IMR-90 (cell line): ENCODE results near the gene CD79A. TPM values are rescaled to one million over a fixed set of nuclear protein-coding genes. Genes with fewer than 3 reads are reported as not detected.

Experiments
- ATAC-seq: fragments of 200-7000 bp; cut with Tn5 transposase; 2 replicates; pipeline ENCODE4 v1.9.1; 2020; ENCODE audit warnings: low read depth, mild to moderate bottlenecking, moderate library complexity
- BruUV-seq: library from RNA; stranded (reverse); fragments of 400-500 nt; replicated peaks from 2 replicates; lab custom pipeline; 2021; lab: Mats Ljungman, UMichigan
- CTCF ChIA-PET: fragments of 300-600 bp; formaldehyde crosslinking; extraction: SDS; loops from one replicate; lab custom pipeline; 2021; ENCODE audit warnings: antibody characterized with exemption; lab: Yijun Ruan, JAX
- POLR2A ChIA-PET: fragments of 300-600 bp; sonication (Branson Sonifier 250); formaldehyde crosslinking; loops from one replicate; lab custom pipeline; 2022; ENCODE audit warnings: antibody characterized with exemption; ENCODE audit not compliant: unreplicated experiment; lab: Charles Lee
- DNase-seq: peaks from one replicate; pipeline ENCODE4 v3.0.0; 2013
- H2AFZ ChIP-seq: replicated peaks from 2 replicates; pipeline ENCODE3; 2013; ENCODE audit warnings: low read length, mild to moderate bottlenecking; ENCODE audit not compliant: poor library complexity
- H2AK5ac ChIP-seq: 2 replicates; pipeline ENCODE4 v1.6.1; 2013; ENCODE audit warnings: low read depth, low read length, inconsistent platforms
- H2AK9ac ChIP-seq: replicated peaks from 2 replicates; pipeline ENCODE3; 2013; ENCODE audit warnings: mild to moderate bottlenecking, low read depth, low read length, moderate library complexity; ENCODE audit not compliant: poor library complexity
- H2BK120ac ChIP-seq: 2 replicates; pipeline ENCODE4 v1.6.1; 2013; ENCODE audit warnings: low read depth, low read length, inconsistent platforms
- H2BK15ac ChIP-seq: 3 replicates; pipeline ENCODE4 v1.6.1; 2013; ENCODE audit warnings: low read depth, low read length, inconsistent platforms
- H2BK20ac ChIP-seq: 2 replicates; pipeline ENCODE4 v1.6.1; 2013; ENCODE audit warnings: low read depth, mild to moderate bottlenecking, inconsistent platforms, low read length, moderate library complexity
- H2BK5ac ChIP-seq: 2 replicates; pipeline ENCODE4 v1.6.1; 2013; ENCODE audit warnings: mild to moderate bottlenecking, low read depth, low read length, inconsistent platforms; ENCODE audit not compliant: poor library complexity, severe bottlenecking
- H3K14ac ChIP-seq: replicated peaks from 2 replicates; pipeline ENCODE4 v1.6.1; 2013; ENCODE audit warnings: low read depth, low read length, inconsistent platforms
- H3K18ac ChIP-seq: 2 replicates; pipeline ENCODE4 v1.6.1; 2013; ENCODE audit warnings: low read depth, low read length, control low read depth
- H3K23ac ChIP-seq: 2 replicates; pipeline ENCODE4 v1.6.1; 2013; ENCODE audit warnings: low read depth, low read length, inconsistent platforms
- H3K27ac ChIP-seq: 2 replicates; pipeline ENCODE4 v1.5.1; 2013; ENCODE audit warnings: mild to moderate bottlenecking, control low read depth, low read length; ENCODE audit not compliant: insufficient read depth
- H3K27me3 ChIP-seq: 2 replicates; pipeline ENCODE4 v1.6.1; 2013; ENCODE audit warnings: low read length; ENCODE audit not compliant: control insufficient read depth, insufficient read depth
- H3K36me3 ChIP-seq: 2 replicates; pipeline ENCODE4 v1.6.1; 2013; ENCODE audit warnings: low read length, mixed read lengths; ENCODE audit not compliant: control insufficient read depth, insufficient read depth
- H3K4ac ChIP-seq: 2 replicates; pipeline ENCODE4 v1.6.1; 2013; ENCODE audit warnings: low read depth, low read length, inconsistent platforms
- H3K4me1 ChIP-seq: 2 replicates; pipeline ENCODE4 v1.6.1; 2013; ENCODE audit warnings: low read length, mixed read lengths; ENCODE audit not compliant: control insufficient read depth, insufficient read depth
- H3K4me2 ChIP-seq: 2 replicates; pipeline ENCODE4 v1.6.1; 2013; ENCODE audit warnings: low read depth, mild to moderate bottlenecking, control low read depth, low read length, moderate library complexity
- H3K4me3 ChIP-seq: 2 replicates; pipeline ENCODE4 v1.5.1; 2013; ENCODE audit warnings: low read depth, mild to moderate bottlenecking, control low read depth, low read length, moderate library complexity; ENCODE audit not compliant: insufficient read depth
- H3K56ac ChIP-seq: 2 replicates; pipeline ENCODE4 v1.6.1; 2013; ENCODE audit warnings: low read length, inconsistent platforms; ENCODE audit not compliant: insufficient read depth; ENCODE audit errors: extremely low read depth
- H3K79me1 ChIP-seq, 2 experiments: 2 replicates each; pipeline ENCODE4 v1.6.1; 2013; ENCODE audit warnings: low read length in 2 of 2, inconsistent platforms in 1 of 2, low read depth in 1 of 2
- H3K9ac ChIP-seq: 2 replicates; pipeline ENCODE4 v1.6.1; 2013; ENCODE audit warnings: low read depth, low read length, control low read depth
- H3K9me1 ChIP-seq: 2 replicates; pipeline ENCODE4 v1.6.1; 2013; ENCODE audit warnings: low read length, inconsistent platforms; ENCODE audit not compliant: insufficient read depth
- H3K9me3 ChIP-seq: 2 replicates; pipeline ENCODE4 v1.6.1; 2013; ENCODE audit warnings: low read length; ENCODE audit not compliant: control insufficient read depth, insufficient read depth
- H4K20me1 ChIP-seq: 2 replicates; pipeline ENCODE4 v1.6.1; 2013; ENCODE audit warnings: low read length, inconsistent platforms; ENCODE audit not compliant: insufficient read depth
- H4K5ac ChIP-seq: 2 replicates; pipeline ENCODE4 v1.6.1; 2013; ENCODE audit warnings: mild to moderate bottlenecking, low read depth, low read length, control low read depth
- H4K8ac ChIP-seq, 2 experiments: 2 replicates each; pipeline ENCODE4 v1.6.1; 2013; ENCODE audit warnings: low read depth in 2 of 2, low read length in 2 of 2, control low read depth in 1 of 2, inconsistent platforms in 1 of 2
- H4K91ac ChIP-seq: 2 replicates; pipeline ENCODE4 v1.6.1; 2013; ENCODE audit warnings: low read depth, low read length, inconsistent platforms; ENCODE audit not compliant: insufficient read depth
- BHLHE40 ChIP-seq: fragments of 150-350 bp; IDR thresholded peaks from 2 replicates; pipeline ENCODE4 v1.6.1; 2016; ENCODE audit warnings: mild to moderate bottlenecking, low read depth, low read length
- CEBPB ChIP-seq: IDR thresholded peaks from 2 replicates; pipeline ENCODE4 v1.6.1; 2012; ENCODE audit warnings: low read depth, low read length, improper control_type of control experiment
- CTCF ChIP-seq: conservative IDR thresholded peaks from 2 replicates; pipeline ENCODE4 v1.5.1; 2012; ENCODE audit warnings: mild to moderate bottlenecking, low read depth, low read length, improper control_type of control experiment
- FOS ChIP-seq: fragments of 150-350 bp; IDR thresholded peaks from 2 replicates; pipeline ENCODE4 v1.6.1; 2016; ENCODE audit warnings: low read depth, low read length
- MAZ ChIP-seq: IDR thresholded peaks from 2 replicates; pipeline ENCODE4 v1.6.1; 2012; ENCODE audit warnings: low read depth, mild to moderate bottlenecking, low read length, improper control_type of control experiment, moderate library complexity, borderline replicate concordance
- MXI1 ChIP-seq: IDR thresholded peaks from 2 replicates; pipeline ENCODE4 v1.6.1; 2012; ENCODE audit warnings: low read depth, mild to moderate bottlenecking, low read length, moderate library complexity, borderline replicate concordance
- POLR2A ChIP-seq: IDR thresholded peaks from 2 replicates; pipeline ENCODE4 v1.6.1; 2012; ENCODE audit warnings: mild to moderate bottlenecking, low read depth, low read length
- SMC3 ChIP-seq: fragments of 150-350 bp; IDR thresholded peaks from 2 replicates; pipeline ENCODE4 v1.6.1; 2016; ENCODE audit warnings: low read depth, mild to moderate bottlenecking, antibody characterized with exemption, low read length, moderate library complexity
- USF2 ChIP-seq: fragments of 150-350 bp; IDR thresholded peaks from 2 replicates; pipeline ENCODE4 v1.6.1; 2017; ENCODE audit warnings: mild to moderate bottlenecking, antibody characterized with exemption, low read length, low read depth
- WGBS, 2 experiments: methylation state at CpG; one replicate each; pipeline versions ENCODE4 v1.1.5 to v1.1.7; 2013; ENCODE audit warnings: missing lambda C conversion rate in 2 of 2; ENCODE audit not compliant: insufficient read length in 1 of 2; ENCODE audit errors: extremely low coverage in 2 of 2; 5-methylcytosine and 5-hydroxymethylcytosine counted together
- dilution Hi-C: fragments of 300-500 bp; cut with HindIII; formaldehyde crosslinking; loops from one replicate; pipeline ENCODE4 v1.14.3; 2018; ENCODE audit warnings: low sequenced_read_pairs; ENCODE audit not compliant: unreplicated experiment
- in situ Hi-C: fragments of 300-500 bp; cut with MboI; formaldehyde crosslinking; loops from 3 replicates; pipeline ENCODE4 v1.14.3; 2019; ENCODE audit warnings: low sequenced_read_pairs, inconsistent platforms, mixed read lengths
- intact Hi-C: fragments of 100-400 bp; cut with micrococcal nuclease; formaldehyde crosslinking; loops from 2 replicates; pipeline ENCODE4 v1.10.0; 2022
- polyA plus RNA-seq, 3 experiments: library from polyadenylated mRNA; depleted of rRNA; stranded (reverse); fragments of >200 nt; gene quantifications; 2 replicates each; pipeline ENCODE4 v1.2.3, GENCODE V29; 2012; ENCODE audit warnings: low replicate concordance in 1 of 3
- total RNA-seq: library from RNA; depleted of rRNA; stranded (reverse); fragments of >200 nt; gene quantifications from 2 replicates; pipeline ENCODE4 v1.2.3, GENCODE V29; 2012

CD79A gene
- total and polyA plus RNA-seq, 2 of the 4 experiments (the other 2 are of a cell fraction), result 0.19 TPM; not detected in 1

- H3K18ac ChIP-seq, result peak within 1 kb of the TSS; percentile 91
- ATAC-seq (peak; percentile 91), DNase-seq (peak; percentile 98)
- in situ Hi-C loops (no loop called here), intact Hi-C loops (no loop called here), dilution Hi-C loops (no loop called here)
- WGBS, 2 experiments, result 0% methylated on average over 32 of the region's 76 CpGs; no CpG with 5 or more reads in 1 of the 2 experiments
- peak within 1 kb of the TSS; percentile 98 for H3K56ac ChIP-seq
- peak within 1 kb of the TSS; percentile 95 for H2BK120ac ChIP-seq
- CTCF ChIA-PET, result interaction anchor here (0.7 to 1.1 kb wide), 3 partner anchors 28 to 49 kb away, joined by 3 to 4 read pairs (median 3); no protein-coding TSS in a partner anchor
- no peaks in the 10 kb centered on the region for H3K9me3 ChIP-seq
- peak within 1 kb of the TSS; percentile 95 for H2AK9ac ChIP-seq
- peaks cover 8 to 44% of the 10 kb centered on the region in 2 experiments; a peak in 3 of 4 replicates for H3K79me1 ChIP-seq
- H2BK20ac ChIP-seq, result peak within 1 kb of the TSS; percentile 72; the same call in 1 of the 2 replicates
- peaks cover 4% of the 10 kb centered on the region; the same call in 1 of the 2 replicates for H3K27me3 ChIP-seq
- H3K4me2 ChIP-seq, result peak within 1 kb of the TSS; percentile 100
- TF ChIP-seq USF2, result no peak
- 0 out of 2 replicates have a peak, but pooled peaks have one; percentile 16 for TF ChIP-seq BHLHE40
- 0 out of 2 replicates have a peak, but pooled peaks have one; percentile 10 for TF ChIP-seq FOS
- TF ChIP-seq SMC3, result no peak
- TF ChIP-seq MAZ, result peak; percentile 90
- TF ChIP-seq CTCF, result peak; percentile 58
- peak; percentile 63; the same call in 1 of the 2 replicates for TF ChIP-seq CEBPB
- TF ChIP-seq POLR2A, result peak; percentile 98
- peak; percentile 91 for TF ChIP-seq MXI1
- POLR2A ChIA-PET, result interaction anchor here (0.5 to 1.6 kb wide), 3 partner anchors 13 to 513 kb away, joined by 7 to 17 read pairs (median 7); no protein-coding TSS in a partner anchor
- BruUV-seq, result no TSS peak
- peak within 1 kb of the TSS; percentile 100 for H3K14ac ChIP-seq
- peak within 1 kb of the TSS; percentile 98 for H2AK5ac ChIP-seq
- peak within 1 kb of the TSS; percentile 93 to 100 for H4K8ac ChIP-seq
- peak within 1 kb of the TSS; percentile 96 for H2BK5ac ChIP-seq
- H3K9me1 ChIP-seq, result peaks cover 17% of the 10 kb centered on the region
- peak within 1 kb of the TSS; percentile 90 for H3K23ac ChIP-seq
- peak within 1 kb of the TSS; percentile 62 for H3K4me3 ChIP-seq
- H3K27ac ChIP-seq, result peak within 1 kb of the TSS; percentile 99
- peak within 1 kb of the TSS; percentile 62; the same call in 2 of the 3 replicates for H2BK15ac ChIP-seq
- H4K5ac ChIP-seq, result peak within 1 kb of the TSS; percentile 96
- peak within 1 kb of the TSS; percentile 100 for H2AFZ ChIP-seq
- H3K9ac ChIP-seq, result peak within 1 kb of the TSS; percentile 100
- H3K4me1 ChIP-seq, result peaks cover 10% of the 10 kb centered on the region
- peak within 1 kb of the TSS; percentile 98 for H4K91ac ChIP-seq
- peak within 1 kb of the TSS; percentile 99 for H3K4ac ChIP-seq
- peaks cover 40% of the 10 kb centered on the region for H3K36me3 ChIP-seq
- peaks cover 43% of the 10 kb centered on the region for H4K20me1 ChIP-seq
These were observed 17.3 kb upstream of the CD79A start, which contains the start of gene RPS19 for GRCh38 chr19:41859618-41860418. Gene RPS19 (plus strand): TSS chr19:41860255. CDS start chr19:41860775, 520 bp downstream.
